Skeletal muscle tissue (tissue), 4 donors: ENCODE data around the gene EIF4E3. TPM values are rescaled to one million over a fixed set of nuclear protein-coding genes. Genes with fewer than 3 reads are reported as not detected.

ENCODE experiments used
- H3K27ac ChIP-seq: one replicate; pipeline ENCODE4 v1.7.0; 2013; ENCODE audit warnings: mild to moderate bottlenecking, low read depth, low read length, inconsistent platforms
- H3K27me3 ChIP-seq, 3 donors: one replicate each; pipeline ENCODE4 v1.7.0; 2013; ENCODE audit warnings: low read length in 3 of 3; ENCODE audit not compliant: control insufficient read depth in 3 of 3, insufficient read depth in 3 of 3
- H3K36me3 ChIP-seq, 3 donors: one replicate each; pipeline ENCODE4 v1.7.0; 2013; ENCODE audit warnings: low read length in 3 of 3; ENCODE audit not compliant: control insufficient read depth in 3 of 3, insufficient read depth in 3 of 3
- H3K4me1 ChIP-seq, 3 donors: one replicate each; pipeline ENCODE4 v1.7.0; 2013; ENCODE audit warnings: low read length in 3 of 3, mild to moderate bottlenecking in 3 of 3; ENCODE audit not compliant: control insufficient read depth in 3 of 3, insufficient read depth in 3 of 3
- H3K4me3 ChIP-seq, 3 donors: one replicate each; pipeline ENCODE4 v1.7.0; 2013; ENCODE audit warnings: low read length in 3 of 3
- H3K9ac ChIP-seq, 3 donors: one replicate each; pipeline ENCODE4 v1.7.0; 2013; ENCODE audit warnings: low read length in 3 of 3, mild to moderate bottlenecking in 3 of 3, moderate library complexity in 2 of 3, low read depth in 1 of 3
- H3K9me3 ChIP-seq, 3 donors: one replicate each; pipeline ENCODE4 v1.7.0; 2013; ENCODE audit warnings: low read length in 3 of 3; ENCODE audit not compliant: control insufficient read depth in 3 of 3
- total RNA-seq: library from RNA; depleted of rRNA; stranded (reverse); fragments of >200 nt; gene quantifications from one replicate; pipeline ENCODE4 v1.2.3, GENCODE V29; 2014
- donor health status: Osteomylitis.

The EIF4E3 gene
- total RNA-seq = 2.6 TPM

- peaks cover 9 to 34% (median 18%) of the 10 kb centered on the region in 3 donors for H3K4me1 ChIP-seq
- H3K4me3 ChIP-seq = peak within 1 kb of the TSS; percentile 80 to 93 (median 90)
- H3K27ac ChIP-seq = peak within 1 kb of the TSS; percentile 43
- H3K9me3 ChIP-seq = no peaks in the 10 kb centered on the region
- H3K9ac ChIP-seq = peak within 1 kb of the TSS; percentile 81 to 89 (median 87)
- H3K36me3 ChIP-seq = no peaks in the 10 kb centered on the region
- H3K27me3 ChIP-seq = peaks cover 0 to 3% (median 0%) of the 10 kb centered on the region in 3 donors
Observed at GRCh38 chr3:71725271-71725991, at the start of gene EIF4E3. Gene EIF4E3, minus strand, starts transcription at chr3:71725402. Its CDS starts 35 bp downstream, at chr3:71725367.

DNA sequence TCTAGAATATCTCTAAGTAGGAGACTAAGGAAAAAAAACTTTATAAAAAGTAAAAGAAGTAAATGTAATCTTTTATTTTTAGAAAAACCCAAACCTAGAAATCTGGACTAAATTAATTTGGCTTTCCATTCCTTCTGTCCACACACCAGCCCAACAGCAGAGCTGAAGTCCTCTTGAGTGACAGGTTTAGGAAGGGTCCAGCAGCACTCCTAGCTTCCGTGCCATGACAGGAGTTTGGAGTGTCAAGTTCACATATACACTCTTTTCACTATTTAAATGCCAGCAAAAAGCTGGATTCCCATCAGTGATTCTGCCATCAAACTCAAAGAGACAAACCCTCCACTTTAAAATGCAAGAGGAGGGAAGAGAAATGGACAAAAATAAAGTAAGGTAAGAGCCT, 46.7 kb upstream of the EIF4E3 start:
- H3K4me1 ChIP-seq = no peaks in the 10 kb centered on the region
- no peak overlapping the region for H3K4me3 ChIP-seq
- H3K27me3 ChIP-seq = peaks cover 0 to 14% (median 4%) of the 10 kb centered on the region in 3 donors
- no peaks in the 10 kb centered on the region for H3K36me3 ChIP-seq
- H3K9me3 ChIP-seq = no peaks in the 10 kb centered on the region
- H3K9ac ChIP-seq = no peak overlapping the region
- H3K27ac ChIP-seq = no peak overlapping the region

DNA sequence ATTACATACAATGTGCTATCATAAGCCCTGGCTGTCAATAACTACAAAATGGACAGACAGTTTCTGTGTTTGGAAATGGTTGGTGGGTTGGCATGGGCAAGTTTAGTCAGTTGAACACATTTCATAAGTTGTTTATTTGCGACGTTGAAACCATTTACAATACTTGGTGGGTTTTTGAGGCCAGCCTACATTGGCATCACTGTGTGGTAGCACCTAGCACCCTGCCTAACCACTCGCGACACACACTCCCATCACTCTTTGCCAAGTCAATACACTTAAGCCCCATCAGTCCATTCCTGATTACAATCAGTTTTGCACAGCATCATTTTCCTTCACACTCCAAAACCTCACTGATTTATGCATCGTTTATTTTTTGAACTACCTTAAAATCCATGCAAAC, 45.9 kb upstream of the EIF4E3 start:
- Histone ChIP-seq H3K9me3 (no peaks in the 10 kb centered on the region), H3K27ac (no peak overlapping the region), H3K4me3 (no peak overlapping the region), H3K36me3 (no peaks in the 10 kb centered on the region), H3K27me3 (peaks cover 0 to 14% (median 4%) of the 10 kb centered on the region in 3 donors), H3K4me1 (no peaks in the 10 kb centered on the region), H3K9ac (no peak overlapping the region)

DNA sequence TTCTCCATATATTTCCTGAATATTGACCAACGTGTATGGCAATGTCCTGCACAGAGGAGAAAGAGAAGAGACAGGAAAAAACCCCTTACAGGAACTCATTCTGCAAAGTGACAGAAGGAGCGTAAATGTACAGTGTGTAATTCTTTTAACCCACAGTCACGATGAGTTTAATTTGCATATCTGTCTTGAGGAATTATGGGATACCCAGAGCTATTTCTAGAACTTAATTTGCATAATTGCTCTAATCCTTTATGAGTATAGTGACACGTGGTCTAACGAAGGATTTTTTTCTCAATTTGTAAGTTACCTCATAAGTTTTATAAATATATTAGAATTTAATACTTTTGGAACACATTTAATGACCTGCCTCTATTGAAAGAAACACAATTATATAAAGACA, 38.2 kb upstream of the EIF4E3 start:
- H3K27me3 ChIP-seq = peaks cover 0 to 12% (median under 1%) of the 10 kb centered on the region in 3 donors
- H3K4me1 ChIP-seq = no peaks in the 10 kb centered on the region
- H3K36me3 ChIP-seq = no peaks in the 10 kb centered on the region
- H3K9me3 ChIP-seq = no peaks in the 10 kb centered on the region
- no peak overlapping the region for H3K9ac ChIP-seq
- no peak overlapping the region for H3K4me3 ChIP-seq
- H3K27ac ChIP-seq = no peak overlapping the region

GRCh38 chr3:71760140-71760539, 34.9 kb upstream of the EIF4E3 start:
- Histone ChIP-seq H3K9me3 (no peaks in the 10 kb centered on the region), H3K36me3 (no peaks in the 10 kb centered on the region), H3K27me3 (peaks cover 13 to 21% (median 18%) of the 10 kb centered on the region in 3 donors), H3K27ac (no peak overlapping the region), H3K4me3 (no peak overlapping the region), H3K4me1 (no peaks in the 10 kb centered on the region), H3K9ac (no peak overlapping the region)

- peaks cover 18 to 26% (median 22%) of the 10 kb centered on the region in 3 donors for H3K27me3 ChIP-seq
- H3K4me3 ChIP-seq = no peak overlapping the region
- H3K36me3 ChIP-seq = no peaks in the 10 kb centered on the region
- H3K4me1 ChIP-seq = no peaks in the 10 kb centered on the region
- no peak overlapping the region for H3K9ac ChIP-seq
- no peaks in the 10 kb centered on the region for H3K9me3 ChIP-seq
- H3K27ac ChIP-seq = no peak overlapping the region
Observed at GRCh38 chr3:71759401-71759800, 34.2 kb upstream of the EIF4E3 start.

DNA sequence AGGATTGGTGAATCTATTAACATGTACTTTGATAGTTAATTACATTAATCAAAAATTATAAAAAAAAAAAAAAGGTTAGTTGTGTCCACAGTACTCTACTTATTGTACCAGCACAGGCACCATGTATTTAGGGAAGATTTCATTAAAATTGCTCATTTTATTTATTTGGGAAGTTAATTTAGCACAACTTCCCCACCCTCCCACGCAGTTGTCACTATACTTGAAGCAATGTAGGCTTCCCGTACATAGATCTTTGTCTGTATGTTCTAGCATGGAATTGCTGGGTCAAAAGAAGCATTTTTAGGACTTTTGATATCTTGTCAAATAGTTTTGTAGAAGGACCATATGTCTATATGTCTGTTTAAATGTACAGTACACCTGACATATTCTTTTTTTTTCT, 32.9 kb upstream of the EIF4E3 start:
- Histone ChIP-seq H3K4me1 (peaks cover 2% of the 10 kb centered on the region in 3 donors), H3K27ac (no peak overlapping the region), H3K9me3 (no peaks in the 10 kb centered on the region), H3K27me3 (peaks cover 19 to 32% (median 24%) of the 10 kb centered on the region in 3 donors), H3K9ac (no peak overlapping the region), H3K36me3 (no peaks in the 10 kb centered on the region), H3K4me3 (no peak overlapping the region)

GRCh38 chr3:71754610-71755253, 29.5 kb upstream of the EIF4E3 start:
- H3K27ac ChIP-seq = no peak overlapping the region
- no peaks in the 10 kb centered on the region for H3K36me3 ChIP-seq
- no peaks in the 10 kb centered on the region for H3K9me3 ChIP-seq
- H3K4me1 ChIP-seq = peaks cover 2 to 5% (median 3%) of the 10 kb centered on the region in 3 donors
- H3K4me3 ChIP-seq = peak overlapping the region in 2 of 3 donors; percentile 69 to 79
- H3K9ac ChIP-seq = no peak overlapping the region
- peaks cover 17 to 45% (median 26%) of the 10 kb centered on the region in 3 donors for H3K27me3 ChIP-seq

DNA sequence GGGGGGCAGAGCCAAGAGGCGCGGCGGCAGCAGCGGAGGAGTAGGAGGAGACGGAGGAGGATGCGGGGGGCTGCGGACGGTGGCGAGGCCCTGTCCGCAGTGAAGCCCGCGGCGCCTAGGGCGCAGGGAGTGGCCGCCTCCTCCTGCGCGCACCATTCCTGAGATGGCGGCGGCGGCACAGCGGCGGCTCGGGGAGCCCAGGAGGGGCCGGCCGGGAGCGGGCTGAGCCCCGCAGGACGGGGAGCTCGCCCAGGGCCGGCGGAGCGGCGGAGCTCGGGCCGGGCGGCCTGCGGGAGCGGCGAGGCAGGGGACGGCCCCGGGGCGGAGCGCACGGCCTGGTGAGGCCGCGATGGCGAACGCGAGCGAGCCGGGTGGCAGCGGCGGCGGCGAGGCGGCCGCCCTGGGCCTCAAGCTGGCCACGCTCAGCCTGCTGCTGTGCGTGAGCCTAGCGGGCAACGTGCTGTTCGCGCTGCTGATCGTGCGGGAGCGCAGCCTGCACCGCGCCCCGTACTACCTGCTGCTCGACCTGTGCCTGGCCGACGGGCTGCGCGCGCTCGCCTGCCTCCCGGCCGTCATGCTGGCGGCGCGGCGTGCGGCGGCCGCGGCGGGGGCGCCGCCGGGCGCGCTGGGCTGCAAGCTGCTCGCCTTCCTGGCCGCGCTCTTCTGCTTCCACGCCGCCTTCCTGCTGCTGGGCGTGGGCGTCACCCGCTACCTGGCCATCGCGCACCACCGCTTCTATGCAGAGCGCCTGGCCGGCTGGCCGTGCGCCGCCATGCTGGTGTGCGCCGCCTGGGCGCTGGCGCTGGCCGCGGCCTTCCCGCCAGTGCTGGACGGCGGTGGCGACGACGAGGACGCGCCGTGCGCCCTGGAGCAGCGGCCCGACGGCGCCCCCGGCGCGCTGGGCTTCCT, 28.8 kb upstream of the EIF4E3 start, which contains the start of gene GPR27:
GPR27 (plus strand) TSS at position 155 of the 909 bp plus-strand sequence; CDS start at position 350, 195 bp downstream.
- peak within 1 kb of the TSS; percentile 34 to 79 (median 69) for H3K4me3 ChIP-seq
- peaks cover 17 to 45% (median 26%) of the 10 kb centered on the region in 3 donors for H3K27me3 ChIP-seq
- H3K27ac ChIP-seq = no peak within 1 kb of the TSS
- H3K36me3 ChIP-seq = no peaks in the 10 kb centered on the region
- H3K9ac ChIP-seq = peak within 1 kb of the TSS in 1 of 3 donors; percentile 8
- peaks cover 2 to 5% (median 3%) of the 10 kb centered on the region in 3 donors for H3K4me1 ChIP-seq
- no peaks in the 10 kb centered on the region for H3K9me3 ChIP-seq
